HepG2 (cell line): ENCODE measurements around the gene POLR1C. TPM values are rescaled to one million over a fixed set of nuclear protein-coding genes. Genes with fewer than 3 reads are reported as not detected.

Experiments
- CSRNP1 ChIP-seq: sonication (generic); formaldehyde crosslinking; IDR thresholded peaks from 2 replicates; pipeline ENCODE4 v1.8.1; 2023; ENCODE audit warnings: mild to moderate bottlenecking, missing genetic modification reagents
- DNMT3B ChIP-seq: conservative IDR thresholded peaks from 2 replicates; pipeline ENCODE4 v1.6.1; 2016; ENCODE audit warnings: missing biosample characterization, control low read depth
- ESRRA ChIP-seq: sonication (generic); formaldehyde crosslinking; IDR thresholded peaks from 2 replicates; pipeline ENCODE4 v1.5.1; 2020; ENCODE audit warnings: mild to moderate bottlenecking, low read depth, missing genetic modification reagents
- FOXK1 ChIP-seq: sonication (generic); formaldehyde crosslinking; IDR thresholded peaks from 2 replicates; pipeline ENCODE4 v1.4.0; 2020; ENCODE audit warnings: low read depth, missing genetic modification reagents, borderline replicate concordance
- FOXP1 ChIP-seq, 2 experiments: fragments of 450-650 bp in 1 of 2; IDR thresholded peaks; 2 replicates each; pipeline ENCODE4 v1.6.1; 2017 to 2018; ENCODE audit warnings: antibody characterized with exemption in 1 of 2
- HIVEP1 ChIP-seq: sonication (generic); formaldehyde crosslinking; IDR thresholded peaks from 2 replicates; pipeline ENCODE4 v1.4.0; 2020; ENCODE audit warnings: mild to moderate bottlenecking, missing genetic modification reagents
- MED13 ChIP-seq: sonication (generic); formaldehyde crosslinking; IDR thresholded peaks from 2 replicates; pipeline ENCODE4 v1.5.0; 2020; ENCODE audit warnings: missing genetic modification reagents
- MYPOP ChIP-seq: sonication (generic); formaldehyde crosslinking; IDR thresholded peaks from 2 replicates; pipeline ENCODE4 v1.8.1; 2023; ENCODE audit warnings: mild to moderate bottlenecking, moderate library complexity, missing genetic modification reagents
- NR2C2 ChIP-seq: sonication (generic); formaldehyde crosslinking; IDR thresholded peaks from 2 replicates; pipeline ENCODE4 v1.4.0; 2020; ENCODE audit warnings: missing genetic modification reagents, mild to moderate bottlenecking, moderate library complexity, borderline replicate concordance
- SNRNP70 ChIP-seq: fragments of 200-400 bp; formaldehyde crosslinking; IDR thresholded peaks from 2 replicates; pipeline ENCODE4 v1.6.1; 2017; ENCODE audit warnings: mild to moderate bottlenecking, low read depth, low read length, moderate library complexity
- SRF ChIP-seq: IDR thresholded peaks from 2 replicates; pipeline ENCODE4 v1.6.1; 2011; ENCODE audit warnings: mild to moderate bottlenecking, low read depth, low read length, moderate library complexity
- TFDP1 ChIP-seq: IDR thresholded peaks from 2 replicates; pipeline ENCODE4 v1.6.1; 2016; ENCODE audit warnings: missing compliant biosample characterization, missing genetic modification reagents, borderline replicate concordance
- ZBTB43 ChIP-seq: sonication (generic); formaldehyde crosslinking; conservative IDR thresholded peaks from 2 replicates; pipeline ENCODE4 v1.4.0; 2020; ENCODE audit warnings: missing genetic modification reagents
- ZBTB8A ChIP-seq: sonication (generic); formaldehyde crosslinking; IDR thresholded peaks from 2 replicates; pipeline ENCODE4 v1.4.0; 2020; ENCODE audit warnings: mild to moderate bottlenecking, low read depth, missing genetic modification reagents, borderline replicate concordance
- ZNF205 ChIP-seq: IDR thresholded peaks from 2 replicates; pipeline ENCODE4 v1.6.1; 2018; ENCODE audit warnings: missing biosample characterization, missing genetic modification reagents
- ZNF34 ChIP-seq: sonication (generic); formaldehyde crosslinking; IDR thresholded peaks from 2 replicates; pipeline ENCODE4 v1.4.0; 2020; ENCODE audit warnings: mild to moderate bottlenecking, missing genetic modification reagents, borderline replicate concordance
- ZNF362 ChIP-seq: sonication (generic); formaldehyde crosslinking; IDR thresholded peaks from 2 replicates; pipeline ENCODE4 v1.4.0; 2020; ENCODE audit warnings: missing genetic modification reagents, mild to moderate bottlenecking, borderline replicate concordance
- ZNF75D ChIP-seq: sonication (generic); formaldehyde crosslinking; IDR thresholded peaks from 2 replicates; pipeline ENCODE4 v1.8.1; 2023; ENCODE audit warnings: missing genetic modification reagents, mild to moderate bottlenecking, borderline replicate concordance
- polyA plus RNA-seq, 8 experiments: library from polyadenylated mRNA; depleted of rRNA in 3 of 8; stranded (reverse) in 7 of 8; unstranded in 1 of 8; fragments of >200 nt; fragmentation: Illumina TruSeq in 4 of 8; extraction: Trizol in 4 of 8; gene quantifications; 2 replicates each; pipeline versions ENCODE4 v1.2.1 to v1.2.3, GENCODE V29; 2011 to 2016; ENCODE audit warnings: low read depth in 4 of 8, missing spikeins in 1 of 8, mixed read lengths in 1 of 8; ENCODE audit not compliant: insufficient read depth in 1 of 8
- total RNA-seq, 5 experiments: library from RNA; depleted of rRNA; stranded (reverse); fragments of >200 nt; fragmentation: Illumina TruSeq; extraction: Trizol; gene quantifications; 2 replicates each; pipeline ENCODE4 v1.2.3, GENCODE V29; 2016; ENCODE audit warnings: low read depth in 1 of 5

Gene POLR1C
- total and polyA plus RNA-seq, 2 of the 13 experiments (the other 11 are each of a cell fraction or from before 2014, with no cell fraction given), result 62.6 to 72.2 TPM

GRCh38 chr6:43509984-43510826 lies 6.7 kb upstream of the POLR1C start, which contains the start of gene LRRC73 (continued):
- TF ChIP-seq ZBTB8A (CRISPR knock-in tag) (no peak), TFDP1 (CRISPR knock-in tag) (peak; percentile 27; the same call in 1 of the 2 replicates), ZBTB43 (CRISPR knock-in tag) (no peak), ZNF362 (CRISPR knock-in tag) (peak; percentile 48; the same call in 1 of the 2 replicates), FOXP1 (IDR thresholded peaks at IDR 0.05) (no peak), FOXP1 (CRISPR knock-in tag; IDR thresholded peaks at IDR 0.05) (no peak), HIVEP1 (CRISPR knock-in tag) (peak; percentile 54; the same call in 1 of the 2 replicates), SNRNP70 (no peak), DNMT3B (CRISPR knock-in tag) (no peak), ZNF34 (CRISPR knock-in tag) (no peak), MED13 (CRISPR knock-in tag) (0 out of 2 replicates have a peak, but pooled peaks have one; percentile 19), SRF (no peak), ZNF205 (peak; percentile 65; the same call in 1 of the 2 replicates), CSRNP1 (no peak; the same call in 1 of the 2 replicates), ESRRA (no peak), NR2C2 (0 out of 2 replicates have a peak, but pooled peaks have one; percentile 19), MYPOP (CRISPR knock-in tag) (no peak), FOXK1 (CRISPR knock-in tag) (no peak), ZNF75D (CRISPR knock-in tag) (no peak)
